ENCODE results near the gene VIP.
"Not testable (repeated sequence)": the region's sequence is repeated elsewhere in the genome, so short reads cannot be mapped to it uniquely, and the experiment has no call there.

The VIP gene

DNA sequence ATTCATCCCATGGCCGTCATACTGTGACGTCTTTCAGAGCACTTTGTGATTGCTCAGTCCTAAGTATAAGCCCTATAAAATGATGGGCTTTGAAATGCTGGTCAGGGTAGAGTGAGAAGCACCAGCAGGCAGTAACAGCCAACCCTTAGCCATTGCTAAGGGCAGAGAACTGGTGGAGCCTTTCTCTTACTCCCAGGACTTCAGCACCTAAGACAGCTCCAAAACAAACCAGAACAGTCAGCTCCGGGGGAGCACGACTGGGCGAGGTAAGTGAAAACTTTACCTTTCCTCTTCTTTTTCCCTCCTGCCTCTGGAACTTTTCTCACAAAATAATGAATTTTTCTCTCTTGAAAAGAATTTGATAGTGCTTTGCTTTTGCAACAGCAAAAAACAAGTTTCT lies at the start of gene VIP:
Gene VIP (plus strand): TSS at position 104 of the 400 bp plus-strand sequence. CDS start 1,381 bp downstream, outside the sequence.
- no peak for DNase-seq (ENCODE audit: low read depth)

DNA sequence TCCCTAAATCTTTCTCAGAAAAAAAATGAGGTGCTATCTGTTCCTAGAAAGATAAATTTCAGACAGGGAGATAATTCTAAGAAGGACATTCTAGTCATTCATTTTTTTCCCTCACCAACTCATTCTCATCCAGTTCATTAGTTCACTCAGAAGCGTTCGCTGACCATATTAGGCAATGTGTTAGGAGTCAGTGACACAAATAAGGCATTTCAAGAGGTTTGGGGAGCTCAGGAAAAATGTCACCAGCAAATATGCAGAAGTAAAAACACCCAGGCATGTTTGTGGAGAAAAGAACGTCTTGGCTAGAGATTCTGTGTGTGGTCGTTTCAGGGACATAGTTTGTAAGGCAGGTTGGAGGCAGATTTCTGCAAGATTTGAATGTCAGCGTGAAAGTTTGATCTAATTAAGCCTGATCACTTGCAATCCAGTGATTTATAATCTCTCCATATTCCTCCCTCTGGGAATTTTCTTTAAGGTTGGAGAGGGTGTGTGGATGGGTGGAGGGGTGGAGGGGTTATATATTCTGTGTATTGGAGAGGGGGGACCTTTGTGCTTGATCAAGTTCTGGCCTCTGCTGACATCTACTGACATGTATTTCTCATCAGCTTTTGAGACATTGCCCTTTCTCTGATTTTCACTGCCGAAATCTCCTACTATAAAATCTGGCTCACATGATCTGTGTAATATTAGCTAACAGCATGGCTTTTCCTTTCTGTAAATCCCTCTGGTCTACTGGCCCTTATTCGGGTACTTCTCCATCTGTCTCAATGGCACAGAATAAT lies 49.3 kb upstream of the VIP start:
- DNase-seq (ENCODE audit: low read depth) = no peak

DNA sequence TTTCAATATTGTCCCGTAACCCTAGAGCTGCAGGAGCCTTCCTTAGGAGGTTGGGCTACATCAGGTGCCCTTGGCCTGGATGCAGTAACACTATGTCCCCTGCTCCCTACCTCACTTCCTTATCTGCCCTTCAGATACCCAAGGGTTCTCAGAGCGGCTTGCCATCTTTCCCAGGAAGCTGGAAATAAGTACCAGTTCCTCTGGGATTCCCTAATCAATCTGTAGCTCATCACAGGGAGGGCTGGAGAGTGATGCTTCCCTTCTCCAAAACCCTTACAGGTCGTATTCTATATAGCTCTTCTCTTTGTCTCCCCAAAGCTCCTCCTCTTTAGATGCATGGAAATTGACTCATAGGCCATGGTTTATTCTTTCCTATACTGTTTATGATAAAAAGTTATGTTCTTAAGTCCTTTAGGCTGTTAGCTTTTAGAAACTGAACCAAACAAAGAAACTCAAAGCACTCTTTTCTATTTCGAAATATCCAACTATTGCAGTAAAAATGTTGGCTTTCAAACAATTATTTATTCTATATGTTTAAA lies 48.7 kb upstream of the VIP start:
- DNase-seq (ENCODE audit: low read depth) = no peak

DNA sequence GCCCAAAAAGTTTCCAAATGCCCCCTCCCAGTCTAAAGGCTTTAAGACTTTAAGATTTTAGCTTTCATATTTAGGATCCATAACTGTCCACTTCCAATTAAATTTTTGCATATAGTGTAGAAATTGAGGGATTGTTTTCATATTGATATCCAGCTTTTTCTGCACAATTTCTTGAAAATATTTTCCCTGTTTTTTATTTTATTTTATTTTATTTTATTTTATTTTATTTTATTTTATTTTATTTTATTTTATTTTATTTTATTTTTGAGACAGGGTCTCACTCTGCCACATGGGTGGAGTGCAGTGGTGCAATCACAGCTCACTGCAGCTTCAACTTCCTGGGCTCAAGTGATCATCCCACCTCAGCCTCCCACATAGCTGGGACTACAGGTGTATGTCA lies 46.8 kb upstream of the VIP start:
- DNase-seq (ENCODE audit: low read depth) = not testable (repeated sequence)

DNA sequence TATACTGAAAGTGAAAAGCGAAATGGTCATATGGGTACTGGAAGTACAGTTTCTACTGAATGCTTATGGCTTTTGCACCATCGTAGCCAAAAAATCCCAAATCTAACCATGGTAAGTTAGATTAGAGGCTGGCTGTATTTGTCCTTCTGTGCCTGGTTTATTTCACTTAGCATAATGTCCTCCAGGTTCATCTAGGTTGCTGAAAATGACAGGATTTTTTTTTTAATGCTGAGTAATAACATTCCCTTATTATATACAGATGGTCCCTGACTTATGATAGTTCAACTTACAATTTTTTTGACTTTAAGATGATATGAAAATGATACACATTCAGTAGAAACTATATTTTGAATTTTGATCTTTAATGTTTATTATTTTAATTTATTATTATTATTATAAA lies 45.3 kb upstream of the VIP start:
- no peak for DNase-seq (ENCODE audit: low read depth)

DNA sequence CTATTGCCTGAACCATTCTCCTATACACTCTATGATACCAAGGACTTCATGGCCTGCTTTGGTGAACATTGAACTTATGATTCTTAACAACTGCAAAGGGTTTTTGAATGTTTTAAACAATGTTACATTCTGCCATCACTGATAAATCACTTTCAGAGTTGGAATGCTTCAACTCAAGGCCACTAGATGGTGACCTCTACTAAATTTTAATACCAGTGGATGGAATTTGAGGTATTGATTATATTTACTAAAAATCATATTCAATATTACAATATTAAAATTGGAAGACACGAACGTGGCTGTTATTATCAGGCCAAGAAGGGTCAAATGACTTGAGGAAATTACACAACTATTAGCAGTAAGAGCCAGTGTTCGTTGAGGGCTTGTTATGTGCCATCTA lies 34.3 kb upstream of the VIP start:
- no peak for DNase-seq (ENCODE audit: low read depth)

DNA sequence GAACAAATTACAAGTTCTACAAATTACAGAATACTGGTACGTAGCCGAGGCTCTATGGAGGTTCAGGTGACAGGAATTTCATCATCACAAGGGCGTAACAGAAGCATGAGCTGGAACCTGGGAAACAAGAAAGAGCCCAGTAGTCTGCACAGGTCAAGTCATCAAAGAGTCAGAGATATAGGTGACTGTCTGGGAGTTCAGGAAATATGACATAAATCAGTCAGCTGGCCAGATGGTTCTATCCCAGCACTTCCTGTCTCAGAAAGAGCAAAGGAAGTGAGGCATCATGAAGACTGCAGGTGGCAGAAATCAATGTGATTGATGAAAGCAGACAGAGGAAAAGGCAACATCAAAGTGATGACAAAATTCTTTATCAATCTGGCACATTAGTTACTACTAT lies 29.6 kb upstream of the VIP start:
- no peak for DNase-seq (ENCODE audit: low read depth)

DNA sequence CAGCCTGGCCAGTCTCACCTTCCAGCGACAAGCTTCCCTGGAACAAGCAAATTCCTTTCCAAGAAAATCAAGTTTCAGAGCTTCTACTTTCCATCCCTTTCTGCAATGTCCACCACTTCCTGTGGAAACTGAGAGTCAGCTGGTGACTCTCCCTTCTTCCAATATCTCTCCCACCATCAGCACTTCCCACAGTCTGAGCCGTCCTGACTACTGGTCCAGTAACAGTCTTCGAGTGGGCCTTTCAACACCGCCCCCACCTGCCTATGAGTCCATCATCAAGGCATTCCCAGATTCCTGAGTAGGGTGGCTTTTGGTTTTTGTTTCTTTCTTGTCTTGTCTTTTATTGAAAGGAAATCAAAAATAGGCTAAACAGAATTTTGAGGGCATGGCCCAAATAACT lies 28.6 kb upstream of the VIP start:
- DNase-seq (ENCODE audit: low read depth) = no peak

DNA sequence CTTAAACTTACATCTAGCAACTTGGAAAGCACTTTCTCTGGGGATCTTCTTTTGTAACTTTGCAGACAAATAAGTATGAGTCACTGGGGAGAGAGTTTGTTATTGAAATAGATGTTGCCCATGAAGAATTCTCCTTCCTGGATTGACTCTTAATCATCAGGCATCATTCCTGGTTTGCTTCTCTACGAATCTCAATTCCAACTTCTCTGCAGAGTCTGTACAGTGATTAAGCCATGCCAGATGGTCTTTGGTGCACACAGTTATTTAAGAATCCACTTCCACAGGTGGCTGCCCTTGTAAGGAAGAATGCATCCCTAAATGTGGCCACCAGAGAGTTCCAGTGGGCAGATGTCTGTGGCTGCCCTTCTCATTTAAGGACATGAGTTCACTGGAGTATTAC lies 27.2 kb upstream of the VIP start:
- peak; percentile 12 for DNase-seq (ENCODE audit: low read depth)

DNA sequence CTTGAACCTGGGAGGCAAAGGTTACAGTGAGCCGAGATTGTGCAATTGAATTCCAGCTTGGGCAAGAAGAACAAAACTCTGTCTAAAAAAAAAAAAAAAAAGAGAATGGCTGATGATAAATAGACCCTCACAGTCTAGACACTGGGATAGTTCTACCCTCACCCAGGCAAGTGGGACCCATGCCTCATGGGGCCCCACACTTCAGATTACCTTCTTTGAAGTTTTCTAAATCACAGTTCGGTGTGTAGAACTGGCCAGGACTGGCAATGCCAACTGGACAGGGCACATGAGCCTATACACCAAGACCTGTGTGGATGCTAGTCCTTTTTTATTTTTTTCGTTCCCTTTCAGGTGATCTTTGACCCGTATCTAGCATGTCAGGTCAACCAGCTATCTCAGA lies 24.3 kb upstream of the VIP start:
- no peak for DNase-seq (ENCODE audit: low read depth)

DNA sequence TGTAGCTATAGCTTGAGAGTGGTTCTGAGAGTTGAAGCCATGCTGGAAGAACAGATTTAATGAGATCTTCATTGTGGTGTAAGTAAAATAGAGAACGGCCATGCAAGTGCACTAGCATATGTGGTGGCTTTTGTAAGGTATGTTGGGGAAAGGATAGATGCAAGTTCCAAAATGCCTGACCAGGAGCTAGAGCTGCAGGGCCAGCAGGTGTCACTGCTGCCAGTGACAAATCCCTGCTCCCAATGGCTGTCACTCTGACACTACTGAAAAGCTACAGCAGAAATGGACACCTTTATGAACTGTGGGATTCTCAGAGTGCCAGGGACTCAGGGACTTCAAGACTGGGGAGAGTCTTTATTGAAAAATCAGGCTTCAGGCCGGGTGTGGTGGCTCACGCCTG lies 23.1 kb upstream of the VIP start:
- no peak for DNase-seq (ENCODE audit: low read depth)

DNA sequence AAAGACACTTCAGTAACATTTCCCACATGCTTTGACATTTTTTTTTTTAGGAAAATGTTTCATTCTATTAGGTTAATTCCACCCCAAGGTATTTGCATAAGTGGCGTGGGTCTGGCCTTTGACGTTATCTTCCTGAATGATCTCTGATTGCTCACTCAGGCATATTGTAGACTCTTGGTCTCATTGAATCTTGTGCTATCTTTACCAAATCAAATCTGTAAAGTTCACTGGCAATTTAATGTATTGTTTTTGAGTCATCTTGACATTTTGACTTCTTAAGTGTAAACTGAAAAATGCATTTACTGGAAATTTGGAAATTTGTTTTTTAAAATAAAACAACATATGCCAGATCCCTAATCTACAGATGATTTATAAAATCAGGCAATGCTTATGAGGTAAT lies 16.0 kb upstream of the VIP start:
- no peak for DNase-seq (ENCODE audit: low read depth)

DNA sequence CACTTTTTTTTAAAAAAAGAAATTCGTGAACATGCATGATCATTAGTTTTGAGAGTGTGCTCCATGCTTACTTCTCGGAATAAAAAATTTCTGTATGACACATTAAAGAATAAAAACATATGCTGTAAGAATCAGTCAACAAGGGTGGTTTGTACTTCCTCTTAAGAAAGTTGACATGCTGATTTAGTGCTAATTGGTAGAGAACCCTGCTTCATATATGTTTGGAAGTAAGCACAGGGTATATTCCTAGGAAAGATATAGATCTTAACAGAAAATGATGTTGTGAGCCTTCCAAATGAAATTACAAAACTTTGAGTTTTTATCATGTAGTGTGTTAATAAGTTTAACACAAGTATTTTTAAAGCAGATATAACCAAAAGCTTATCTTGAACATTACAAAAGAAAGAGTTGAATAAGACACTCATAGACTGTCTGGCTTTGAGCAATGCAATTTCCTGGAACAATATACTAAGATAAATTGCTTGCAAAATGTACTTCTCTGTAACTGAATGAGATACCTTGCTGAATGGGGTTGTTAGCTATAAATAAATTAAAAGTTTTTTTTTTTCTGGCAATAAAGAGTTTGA lies 13.8 kb upstream of the VIP start:
- DNase-seq (ENCODE audit: low read depth) = no peak

DNA sequence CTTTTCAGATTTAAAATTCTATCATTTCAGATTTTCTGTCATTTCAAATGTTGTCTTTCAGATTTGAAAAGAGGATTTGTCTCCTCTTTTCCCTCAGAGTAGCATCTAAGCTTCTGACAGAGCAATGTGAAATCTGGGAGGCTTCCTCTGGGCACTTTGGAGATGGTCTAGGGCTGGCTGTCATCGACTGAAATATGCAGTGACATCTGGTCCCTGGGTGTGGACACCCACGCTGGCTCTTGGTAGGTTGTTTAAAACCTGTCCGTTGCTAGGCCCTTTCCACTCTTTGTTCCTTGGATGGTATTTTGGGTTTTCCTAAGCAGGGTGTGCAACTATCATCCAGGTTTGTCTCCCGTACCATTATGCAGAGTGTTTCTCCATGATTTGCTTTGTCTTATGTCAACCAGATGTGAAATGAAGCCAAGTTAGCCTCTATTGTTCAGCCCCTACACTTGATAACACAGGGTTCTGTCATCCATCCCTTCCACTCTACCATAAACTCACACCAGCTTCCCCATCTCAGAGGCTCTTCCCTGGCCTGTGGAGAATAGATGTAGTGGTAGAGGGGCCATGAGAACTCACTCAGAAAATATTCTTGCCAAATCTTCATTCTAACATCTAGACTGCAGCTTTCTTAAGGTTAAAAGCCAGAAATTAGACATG lies 5.0 kb upstream of the VIP start:
- DNase-seq (ENCODE audit: low read depth) = no peak

DNA sequence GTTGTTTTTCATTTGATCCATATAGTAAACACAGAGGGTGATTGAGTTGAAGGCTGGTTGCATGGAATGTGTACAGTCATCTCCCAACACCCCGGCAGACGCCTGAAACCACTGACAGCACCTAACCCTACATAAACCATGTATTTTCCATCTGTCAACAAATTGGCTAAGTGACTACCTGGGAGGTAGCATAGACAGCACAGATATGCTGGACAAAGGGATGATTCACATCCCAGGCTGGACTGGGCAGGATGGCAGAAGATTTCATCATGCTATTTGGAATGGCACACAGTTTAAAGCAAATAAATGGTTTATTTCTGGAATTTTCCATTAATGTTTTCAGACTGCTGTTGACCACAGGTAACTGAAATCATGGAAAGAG lies 4.4 kb upstream of the VIP start:
- DNase-seq (ENCODE audit: low read depth) = no peak

DNA sequence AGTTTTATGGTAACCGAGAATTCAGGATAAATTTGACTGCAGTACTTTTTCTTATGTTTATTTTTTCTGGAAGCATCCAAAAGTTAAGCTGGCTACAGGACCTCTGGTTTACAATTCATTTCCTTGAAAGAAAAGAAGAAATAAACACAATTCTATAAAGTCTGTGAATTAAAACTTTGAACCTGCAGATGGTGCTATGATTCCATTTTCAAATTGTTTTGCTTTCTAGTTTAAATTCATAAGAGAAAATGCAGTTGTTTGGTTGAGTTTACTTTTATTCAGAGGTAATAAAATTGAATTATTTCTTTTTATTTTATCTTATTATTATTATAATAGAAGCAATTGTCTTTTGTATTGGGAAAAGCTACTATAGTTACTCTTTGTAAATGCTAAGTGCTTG lies 1.8 kb upstream of the VIP start:
- DNase-seq (ENCODE audit: low read depth) = no peak

DNA sequence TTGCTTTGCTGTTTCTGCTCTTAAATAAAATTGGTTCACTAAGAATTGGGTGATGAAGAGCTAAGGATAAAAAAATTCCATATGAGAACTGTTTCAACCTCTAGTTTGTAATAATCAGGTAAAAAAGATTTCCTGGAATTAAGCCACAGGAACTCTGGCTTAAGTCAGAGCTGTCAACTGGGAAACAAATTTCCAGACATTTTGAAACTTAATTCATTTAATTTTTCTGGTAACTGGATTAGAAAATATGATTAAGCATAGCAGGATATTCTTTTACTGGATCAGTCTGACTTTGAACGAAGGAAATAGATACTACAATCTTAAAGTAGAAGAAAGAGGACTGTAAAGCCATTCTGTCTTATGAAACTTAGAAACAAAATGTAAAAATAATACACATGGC lies 1.3 kb upstream of the VIP start:
- DNase-seq (ENCODE audit: low read depth) = no peak

DNA sequence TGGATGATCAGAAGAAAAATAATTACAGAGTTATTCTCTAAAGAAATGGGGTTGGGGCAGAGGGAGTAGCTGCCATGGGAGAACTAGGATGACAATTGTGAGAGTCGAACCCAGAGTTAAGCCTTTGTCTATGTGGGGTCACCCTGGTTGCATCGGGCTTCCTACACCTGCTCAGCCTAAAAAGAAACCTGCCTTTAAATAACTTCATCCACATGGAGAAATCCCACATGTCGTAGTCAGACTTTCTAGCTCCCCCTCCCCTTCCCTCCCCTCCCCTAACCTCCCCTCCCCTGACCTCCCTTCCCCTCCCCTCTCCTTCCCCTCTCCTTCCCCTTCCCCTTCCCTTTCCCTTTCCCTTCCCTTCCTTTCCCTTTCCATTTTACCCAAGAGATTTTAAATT lies 14.7 kb downstream of the VIP start:
- no peak for DNase-seq (ENCODE audit: low read depth)

DNA sequence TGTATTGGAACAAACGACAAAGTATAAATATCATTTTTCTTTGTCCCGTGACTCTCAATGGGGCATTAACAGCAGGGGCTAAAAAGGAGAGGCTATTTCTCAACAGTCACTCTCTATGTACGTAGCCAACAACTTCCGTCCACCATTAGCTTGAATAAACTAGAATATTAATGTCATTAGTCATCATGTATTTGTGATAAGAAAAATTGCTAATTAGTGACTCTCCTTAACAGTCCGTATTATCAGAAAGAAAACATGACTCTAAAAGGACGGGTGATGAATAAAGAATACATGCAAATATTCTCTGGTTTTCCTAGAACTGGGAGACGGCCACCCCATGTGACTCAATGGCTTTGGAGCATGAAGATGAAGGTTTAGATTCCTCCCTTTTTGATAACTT lies 18.6 kb downstream of the VIP start:
- no peak for DNase-seq (ENCODE audit: low read depth)

DNA sequence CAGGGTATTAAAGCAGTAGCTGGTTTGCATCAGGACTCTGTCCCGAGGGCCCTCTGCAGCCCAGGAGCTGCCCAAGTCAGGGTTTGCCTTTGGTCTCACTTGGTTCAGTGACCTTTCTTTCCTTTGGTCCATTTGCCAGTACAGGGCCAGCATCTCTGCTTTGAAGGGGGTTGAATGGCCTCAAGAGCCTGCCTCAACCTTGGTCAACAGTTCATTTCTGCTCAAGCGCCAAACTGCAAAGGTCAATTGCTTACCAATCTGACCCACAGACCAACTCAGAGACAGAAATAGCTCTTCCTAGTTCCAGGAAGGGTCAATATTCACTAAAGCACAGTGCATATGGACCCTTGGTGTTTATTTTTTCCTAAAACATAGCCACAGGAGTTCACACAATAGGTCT lies 19.4 kb downstream of the VIP start:
- DNase-seq (ENCODE audit: low read depth) = no peak

DNA sequence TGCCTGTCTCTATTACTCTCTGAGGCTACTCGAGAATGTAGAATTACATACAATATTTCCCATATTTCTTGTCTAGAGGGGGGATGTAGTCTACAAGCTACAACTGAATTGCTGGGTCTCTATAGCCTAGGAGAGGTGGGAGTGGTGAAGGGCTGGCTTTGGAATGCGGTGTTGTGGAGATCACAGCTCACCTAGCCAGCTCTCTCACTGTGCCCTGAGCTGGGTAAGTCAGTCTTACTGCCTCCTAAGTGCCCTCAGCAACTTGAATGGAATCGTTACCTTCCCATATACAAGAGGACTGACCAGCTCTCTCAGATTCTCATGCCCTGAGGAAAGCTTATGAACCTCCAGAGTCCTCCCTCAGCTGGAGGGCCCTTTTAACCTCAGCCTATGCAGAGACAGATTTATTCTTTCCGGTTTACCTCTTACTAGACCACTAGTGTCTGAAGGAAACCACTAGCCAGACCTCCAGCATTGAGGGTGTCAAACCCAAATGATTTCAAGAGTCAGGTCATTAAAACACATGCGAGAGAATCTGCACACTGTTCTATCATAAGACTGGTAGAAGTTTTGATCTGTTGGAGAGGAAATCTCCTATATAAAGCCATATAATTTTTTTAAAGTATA lies 20.6 kb downstream of the VIP start:
- no peak for DNase-seq (ENCODE audit: low read depth)

DNA sequence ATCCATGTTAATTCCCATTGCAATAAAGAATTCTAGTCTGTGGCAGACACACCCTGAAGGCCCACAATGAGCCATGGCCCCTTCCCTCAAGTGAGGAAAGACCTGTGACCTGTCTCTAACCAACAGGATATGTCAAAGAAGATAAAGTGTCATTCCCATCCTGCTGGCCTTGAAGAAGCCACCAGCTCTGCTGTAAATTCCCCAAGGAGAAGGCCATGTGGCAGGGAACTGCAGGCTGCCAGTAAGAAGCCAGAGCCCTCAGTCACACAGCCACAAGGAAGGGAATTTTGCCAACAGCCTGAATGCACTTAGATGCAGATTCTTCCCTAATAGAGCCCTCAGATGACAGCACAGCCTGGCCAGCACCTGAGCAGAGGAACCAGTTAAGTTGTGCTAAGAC lies 24.8 kb downstream of the VIP start:
- no peak for DNase-seq (ENCODE audit: low read depth)

DNA sequence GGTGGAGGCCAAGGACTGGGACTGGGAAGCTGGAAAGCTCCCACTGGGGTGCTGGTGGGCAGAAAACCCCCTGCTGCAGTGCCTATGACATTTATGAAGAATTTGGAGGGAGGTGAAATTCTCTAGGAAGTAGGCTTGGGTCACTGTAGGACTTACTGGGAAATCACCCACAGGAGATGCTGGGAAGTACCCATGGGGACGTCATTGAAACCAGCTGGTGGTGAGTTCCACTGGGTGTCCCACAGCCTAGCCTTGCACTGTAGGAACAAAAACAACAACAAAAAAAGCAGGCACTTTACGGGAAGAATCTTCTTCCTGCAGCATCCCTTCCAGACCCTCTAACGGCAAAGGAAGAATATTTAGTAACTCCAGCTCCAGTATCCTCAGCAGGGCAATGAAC lies 26.2 kb downstream of the VIP start:
- no peak for DNase-seq (ENCODE audit: low read depth)

Data from GM04503 (cell line).